MCF 10A (cell line): ENCODE measurements around the gene SCNN1G. TPM values are rescaled to one million over a fixed set of nuclear protein-coding genes. Genes with fewer than 3 reads are reported as not detected.

ENCODE experiments used
- BruUV-seq: library from RNA; stranded (reverse); fragments of 400-500 nt; replicated peaks from 2 replicates; lab custom pipeline; 2021; lab: Mats Ljungman, UMichigan
- CTCF ChIA-PET: fragments of 300-600 bp; sonication (Branson Sonifier 250); formaldehyde crosslinking; extraction: SDS; loops from one replicate; lab custom pipeline; 2021; ENCODE audit warnings: antibody characterized with exemption, inconsistent platforms; lab: Yijun Ruan, JAX
- POLR2A ChIA-PET: fragments of 300-600, 350-650 bp; sonication (Branson Sonifier 250); formaldehyde crosslinking; extraction: SDS; loops from one replicate; lab custom pipeline; 2020; ENCODE audit warnings: antibody characterized with exemption, inconsistent platforms; lab: Yijun Ruan, JAX
- DNase-seq: peaks from one replicate; pipeline ENCODE4 v3.0.0-alpha.2; 2018; ENCODE audit not compliant: unreplicated experiment
- H3K27ac Mint-ChIP-seq: one replicate; pipeline ENCODE4 v1.8.0; 2022; ENCODE audit warnings: mild to moderate bottlenecking, low read depth, mixed read lengths; ENCODE audit not compliant: unreplicated experiment
- H3K27me3 Mint-ChIP-seq: one replicate; pipeline ENCODE4 v1.8.0; 2022; ENCODE audit warnings: mixed read lengths; ENCODE audit not compliant: insufficient read depth, unreplicated experiment
- H3K36me3 Mint-ChIP-seq: one replicate; pipeline ENCODE4 v1.8.0; 2022; ENCODE audit warnings: mild to moderate bottlenecking, moderate library complexity, mixed read lengths; ENCODE audit not compliant: insufficient read depth, unreplicated experiment
- H3K4me1 Mint-ChIP-seq: one replicate; pipeline ENCODE4 v1.8.0; 2022; ENCODE audit warnings: mixed read lengths; ENCODE audit not compliant: insufficient read depth, unreplicated experiment
- H3K4me3 Mint-ChIP-seq: one replicate; pipeline ENCODE4 v1.8.0; 2022; ENCODE audit warnings: mild to moderate bottlenecking, moderate library complexity, mixed read lengths; ENCODE audit not compliant: unreplicated experiment
- H3K9me3 Mint-ChIP-seq: one replicate; pipeline ENCODE4 v1.8.0; 2022; ENCODE audit warnings: mixed read lengths; ENCODE audit not compliant: unreplicated experiment
- intact Hi-C: fragments of 100-400 bp; cut with micrococcal nuclease; formaldehyde crosslinking; loops from 2 replicates; pipeline ENCODE4 v1.14.1; 2022
- total RNA-seq: library from RNA; stranded (reverse); gene quantifications from 2 replicates; pipeline ENCODE4 v1.2.3, GENCODE V29; 2022
- TF ChIP-seq, protein P1 (sequence below): fragments of 200-600 bp; IDR thresholded peaks from one replicate; pipeline ENCODE4 v1.8.0; 2022; ENCODE audit warnings: antibody characterized with exemption, mild to moderate bottlenecking; ENCODE audit not compliant: unreplicated experiment

Gene SCNN1G
- total RNA-seq, 1 experiment from 2014 or later = 11.9 TPM

DNA sequence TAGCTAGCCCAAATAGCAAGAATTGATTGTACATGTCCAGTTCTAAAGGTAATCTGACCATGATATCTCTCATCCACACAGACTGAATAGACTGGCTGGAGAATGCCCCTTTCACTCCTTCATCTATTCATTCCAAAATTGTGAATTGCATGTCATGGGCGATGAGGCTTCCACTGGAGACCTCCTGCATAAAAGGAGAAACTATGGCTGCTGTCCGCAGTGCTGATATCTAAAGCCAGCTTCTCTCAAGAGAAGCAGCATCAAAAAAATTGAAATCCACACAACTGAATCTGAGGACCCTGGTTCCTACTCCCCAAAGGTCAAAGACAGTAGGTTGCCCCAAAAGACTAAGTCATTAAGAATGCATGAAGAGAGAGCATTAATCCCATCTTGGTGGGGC lies 7.9 kb upstream of the SCNN1G start:
- Mint-ChIP-seq H3K27me3 (peaks cover 16% of the 10 kb centered on the region), H3K4me3 (no peak overlapping the region), H3K27ac (no peak overlapping the region), H3K9me3 (no peaks in the 10 kb centered on the region), H3K36me3 (no peaks in the 10 kb centered on the region), H3K4me1 (peaks cover 13% of the 10 kb centered on the region)
- peak; percentile 41 for DNase-seq
- intact Hi-C loops = no loop called here
- TF ChIP-seq, protein P1, sequence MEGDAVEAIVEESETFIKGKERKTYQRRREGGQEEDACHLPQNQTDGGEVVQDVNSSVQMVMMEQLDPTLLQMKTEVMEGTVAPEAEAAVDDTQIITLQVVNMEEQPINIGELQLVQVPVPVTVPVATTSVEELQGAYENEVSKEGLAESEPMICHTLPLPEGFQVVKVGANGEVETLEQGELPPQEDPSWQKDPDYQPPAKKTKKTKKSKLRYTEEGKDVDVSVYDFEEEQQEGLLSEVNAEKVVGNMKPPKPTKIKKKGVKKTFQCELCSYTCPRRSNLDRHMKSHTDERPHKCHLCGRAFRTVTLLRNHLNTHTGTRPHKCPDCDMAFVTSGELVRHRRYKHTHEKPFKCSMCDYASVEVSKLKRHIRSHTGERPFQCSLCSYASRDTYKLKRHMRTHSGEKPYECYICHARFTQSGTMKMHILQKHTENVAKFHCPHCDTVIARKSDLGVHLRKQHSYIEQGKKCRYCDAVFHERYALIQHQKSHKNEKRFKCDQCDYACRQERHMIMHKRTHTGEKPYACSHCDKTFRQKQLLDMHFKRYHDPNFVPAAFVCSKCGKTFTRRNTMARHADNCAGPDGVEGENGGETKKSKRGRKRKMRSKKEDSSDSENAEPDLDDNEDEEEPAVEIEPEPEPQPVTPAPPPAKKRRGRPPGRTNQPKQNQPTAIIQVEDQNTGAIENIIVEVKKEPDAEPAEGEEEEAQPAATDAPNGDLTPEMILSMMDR = no peak
- BruUV-seq = no TSS peak
- POLR2A ChIA-PET = no interaction called here
- CTCF ChIA-PET = interaction anchor here (0.6 to 24.1 kb wide), 3 partner anchors 48 to 260 kb away, joined by 3 to 516 read pairs (median 4); no protein-coding TSS in a partner anchor

DNA sequence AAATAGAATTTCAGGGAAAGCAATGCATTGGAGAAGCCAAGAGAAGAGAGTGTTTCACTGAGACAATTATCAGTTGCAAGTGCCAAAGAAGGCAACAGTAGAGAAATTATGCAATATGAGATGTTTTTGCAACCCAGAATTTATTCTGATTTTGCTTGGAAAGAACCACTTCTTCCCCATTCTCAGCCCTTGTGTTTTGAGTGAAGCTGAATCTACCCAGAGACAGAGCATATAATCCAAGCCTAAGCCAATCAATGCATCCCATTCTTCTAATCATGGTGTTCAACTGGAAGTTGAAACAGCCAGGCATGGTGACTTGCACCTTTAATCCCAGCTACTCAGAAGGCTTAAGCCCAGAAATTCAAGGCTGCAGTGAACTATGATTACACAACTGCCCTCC lies 6.9 kb upstream of the SCNN1G start:
- peaks cover 13% of the 10 kb centered on the region for H3K4me1 Mint-ChIP-seq
- no peak for DNase-seq
- ChIA-PET POLR2A (interaction anchor here (0.7 kb wide), 1 partner anchor 1135 kb away, joined by 3 read pairs; no protein-coding TSS in a partner anchor), CTCF (interaction anchor here (0.5 to 24.1 kb wide), 4 partner anchors 35 to 332 kb away, joined by 3 to 516 read pairs (median 3); no protein-coding TSS in a partner anchor)
- H3K9me3 Mint-ChIP-seq = no peaks in the 10 kb centered on the region
- H3K4me3 Mint-ChIP-seq = no peak overlapping the region
- TF ChIP-seq, protein P1 = no peak
- no peaks in the 10 kb centered on the region for H3K36me3 Mint-ChIP-seq
- peaks cover 16% of the 10 kb centered on the region for H3K27me3 Mint-ChIP-seq
- no peak overlapping the region for H3K27ac Mint-ChIP-seq
- intact Hi-C loops = no loop called here
- BruUV-seq = no TSS peak

DNA sequence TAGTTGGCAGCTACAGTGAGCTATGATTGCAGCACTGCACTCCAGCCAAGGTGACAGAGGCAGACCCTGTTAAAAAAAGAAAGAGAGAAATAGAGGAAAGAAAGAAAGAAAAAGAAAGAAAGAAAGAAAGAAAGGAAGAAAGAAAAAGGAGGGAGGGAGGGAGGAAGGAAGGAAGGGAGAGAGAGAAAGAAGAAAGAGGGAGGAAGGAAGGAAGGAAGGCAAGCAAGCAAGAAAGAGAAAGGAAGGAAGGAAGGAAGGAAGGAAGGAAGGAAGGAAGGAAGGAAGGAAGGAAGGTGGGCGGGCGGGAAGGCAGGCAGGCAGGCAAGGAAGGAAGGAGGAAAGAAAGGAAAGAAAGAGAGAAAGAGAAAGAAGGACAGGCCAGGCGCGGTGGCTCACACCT lies 1.0 kb upstream of the SCNN1G start:
- Mint-ChIP-seq H3K4me3 (peak overlapping the region; percentile 84), H3K36me3 (peaks cover 21% of the 10 kb centered on the region), H3K27ac (no peak overlapping the region), H3K4me1 (peaks cover 21% of the 10 kb centered on the region), H3K27me3 (no peaks in the 10 kb centered on the region), H3K9me3 (no peaks in the 10 kb centered on the region)
- no TSS peak for BruUV-seq
- CTCF ChIA-PET = interaction anchor here (0.6 to 24.1 kb wide), 33 partner anchors 8 to 1977 kb away, joined by 3 to 516 read pairs (median 4); partner anchors contain the start of gene SCNN1B
- no peak for DNase-seq
- TF ChIP-seq, protein P1 = no peak
- intact Hi-C loops = loop anchor here (5.0 kb wide), 1 partner anchor 121 kb away; the partner anchor contains the start of gene SCNN1B
- POLR2A ChIA-PET = interaction anchor here (1.0 to 5.8 kb wide), 4 partner anchors 16 to 253 kb away, joined by 3 to 66 read pairs (median 4); no protein-coding TSS in a partner anchor

DNA sequence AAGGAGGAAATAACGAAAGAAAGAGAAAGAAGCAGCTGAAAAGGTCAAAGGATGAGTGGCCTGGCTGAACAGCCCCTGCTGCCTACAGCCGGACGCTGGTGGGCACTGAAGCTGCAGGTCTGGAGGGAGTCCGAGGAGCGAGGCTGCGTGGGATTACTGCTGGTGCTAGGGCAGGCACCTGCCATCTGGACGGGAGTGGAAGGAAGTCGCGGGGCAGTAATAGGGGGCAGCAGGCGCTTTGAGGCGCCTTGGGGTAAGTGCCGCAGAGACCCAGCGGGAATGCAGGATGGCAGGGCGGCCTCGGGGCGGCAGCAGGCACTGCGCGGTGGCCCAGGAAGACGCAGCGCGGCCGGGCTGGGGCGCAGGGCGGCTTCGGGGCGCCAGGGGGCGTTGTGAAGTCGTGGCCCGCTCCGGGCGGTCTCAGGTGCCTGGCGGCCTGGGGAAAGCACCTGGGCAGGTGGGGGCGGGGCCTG lies 303 bp upstream of the SCNN1G start:
- TF ChIP-seq, protein P1 = peak; percentile 99
- Mint-ChIP-seq H3K36me3 (peaks cover 29% of the 10 kb centered on the region), H3K27me3 (no peaks in the 10 kb centered on the region), H3K4me1 (peaks cover 21% of the 10 kb centered on the region), H3K27ac (no peak overlapping the region), H3K4me3 (peak overlapping the region; percentile 84), H3K9me3 (no peaks in the 10 kb centered on the region)
- BruUV-seq = no TSS peak
- ChIA-PET POLR2A (interaction anchor here (0.7 to 5.8 kb wide), 5 partner anchors 75 to 252 kb away, joined by 3 to 66 read pairs (median 36); no protein-coding TSS in a partner anchor), CTCF (interaction anchor here (0.6 to 24.1 kb wide), 30 partner anchors 9 to 1976 kb away, joined by 3 to 516 read pairs (median 4); partner anchors contain the start of gene SCNN1B)
- intact Hi-C loops = loop anchor here (1.0 to 5.0 kb wide), 3 partner anchors 77 to 252 kb away; partner anchors contain the start of gene SCNN1B
- DNase-seq = peak; percentile 89
